HS-27A (cell line): ENCODE data around the gene CCDC86.

Source experiments
- DNase-seq: peaks from one replicate; pipeline ENCODE4 v3.0.0-alpha.2; 2012; ENCODE audit warnings: low read depth, missing footprints

The CCDC86 gene

DNA sequence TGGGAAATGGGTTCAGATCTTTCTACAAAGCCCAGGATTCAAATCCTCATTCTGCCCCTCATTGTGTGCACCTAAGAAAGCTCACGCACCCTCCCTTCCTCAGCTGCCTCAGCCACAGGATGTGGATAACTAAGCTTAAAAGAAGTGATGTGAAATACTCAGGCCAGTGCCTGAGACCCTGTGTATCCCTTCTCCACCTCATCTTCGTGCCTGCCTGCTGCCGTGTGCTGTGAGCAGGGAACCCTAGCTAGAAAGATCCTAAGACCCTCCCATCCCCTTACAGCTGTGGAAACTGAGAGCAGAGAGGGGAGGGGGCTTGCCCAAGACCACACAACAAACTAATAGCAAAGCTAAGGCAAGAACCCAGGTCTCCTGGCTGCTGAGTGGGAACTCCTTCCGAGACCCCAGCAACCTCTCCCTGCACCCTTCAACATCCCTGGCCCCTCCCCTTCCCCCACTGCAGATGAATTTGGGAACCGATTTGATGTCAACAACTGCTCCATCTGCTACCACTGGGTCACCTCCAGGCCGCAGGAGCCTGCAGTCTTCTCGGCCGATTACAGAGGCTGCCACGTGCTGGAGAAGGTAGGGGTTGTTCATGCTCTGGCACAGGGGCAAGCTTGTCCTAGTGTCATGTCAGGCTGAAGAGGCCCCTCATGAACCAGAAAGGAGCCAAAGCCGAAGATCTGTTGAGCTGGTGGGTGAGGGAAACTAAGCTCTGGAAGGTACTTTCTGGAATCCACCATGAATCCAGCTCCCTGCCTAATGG, 27.0 kb downstream of the CCDC86 start:
- no peak for DNase-seq

DNA sequence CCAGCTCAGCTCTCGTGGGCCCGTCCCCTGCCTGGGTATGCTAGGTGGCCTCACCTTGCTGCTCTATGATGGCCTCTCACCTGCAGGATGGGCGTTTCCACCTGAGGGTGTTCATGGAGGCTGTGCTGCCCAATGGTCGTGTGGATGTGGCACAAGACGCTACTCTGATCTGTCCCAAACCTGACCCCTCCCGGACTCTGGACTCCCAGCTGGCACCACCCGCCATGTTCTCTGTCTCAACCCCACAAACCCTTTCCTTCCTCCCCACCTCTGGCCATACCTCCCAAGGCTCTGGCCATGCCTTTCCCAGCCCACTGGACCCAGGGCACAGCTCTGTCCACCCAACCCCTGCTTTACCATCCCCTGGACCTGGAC, 27.5 kb downstream of the CCDC86 start:
- DNase-seq = no peak

DNA sequence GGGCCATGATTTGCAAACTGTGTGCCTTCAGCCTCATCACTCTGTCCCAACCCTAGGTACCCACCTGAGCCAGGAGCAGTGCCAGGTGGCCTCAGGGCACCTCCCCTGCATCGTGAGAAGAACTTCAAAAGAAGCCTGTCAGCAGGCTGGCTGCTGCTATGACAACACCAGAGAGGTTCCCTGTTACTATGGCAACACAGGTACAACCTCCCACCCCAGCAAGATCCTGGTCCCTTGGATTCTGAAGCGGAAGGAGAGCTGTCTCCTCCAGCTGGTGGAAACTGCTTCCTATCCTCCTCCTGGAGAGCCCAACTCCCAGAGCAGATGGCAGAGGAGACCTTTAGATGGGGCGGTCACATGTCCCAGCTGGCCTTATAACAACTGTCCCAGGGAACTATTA, 28.4 kb downstream of the CCDC86 start:
- no peak for DNase-seq

DNA sequence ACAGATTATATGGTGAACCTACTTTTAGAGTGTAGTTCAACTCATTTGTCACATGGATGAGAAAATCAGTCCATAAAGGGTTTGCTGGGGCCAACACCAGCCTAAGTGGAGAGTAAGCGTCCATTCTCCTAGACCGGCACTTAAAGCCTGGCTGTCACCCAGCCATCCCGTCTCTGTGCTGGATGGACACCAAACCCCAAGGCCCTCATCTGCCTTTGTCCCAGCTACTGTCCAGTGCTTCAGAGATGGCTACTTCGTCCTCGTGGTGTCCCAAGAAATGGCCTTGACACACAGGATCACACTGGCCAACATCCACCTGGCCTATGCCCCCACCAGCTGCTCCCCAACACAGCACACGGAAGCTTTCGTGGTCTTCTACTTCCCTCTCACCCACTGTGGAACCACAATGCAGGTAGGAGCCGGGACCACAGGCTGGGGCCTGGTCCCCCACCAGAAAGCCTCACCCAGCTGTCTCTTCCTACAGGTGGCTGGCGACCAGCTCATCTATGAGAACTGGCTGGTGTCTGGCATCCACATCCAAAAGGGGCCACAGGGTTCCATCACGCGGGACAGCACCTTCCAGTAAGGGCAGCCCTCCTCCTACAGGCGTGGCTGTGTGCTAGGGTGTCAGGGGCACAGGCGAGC, 28.9 kb downstream of the CCDC86 start:
- DNase-seq = no peak

DNA sequence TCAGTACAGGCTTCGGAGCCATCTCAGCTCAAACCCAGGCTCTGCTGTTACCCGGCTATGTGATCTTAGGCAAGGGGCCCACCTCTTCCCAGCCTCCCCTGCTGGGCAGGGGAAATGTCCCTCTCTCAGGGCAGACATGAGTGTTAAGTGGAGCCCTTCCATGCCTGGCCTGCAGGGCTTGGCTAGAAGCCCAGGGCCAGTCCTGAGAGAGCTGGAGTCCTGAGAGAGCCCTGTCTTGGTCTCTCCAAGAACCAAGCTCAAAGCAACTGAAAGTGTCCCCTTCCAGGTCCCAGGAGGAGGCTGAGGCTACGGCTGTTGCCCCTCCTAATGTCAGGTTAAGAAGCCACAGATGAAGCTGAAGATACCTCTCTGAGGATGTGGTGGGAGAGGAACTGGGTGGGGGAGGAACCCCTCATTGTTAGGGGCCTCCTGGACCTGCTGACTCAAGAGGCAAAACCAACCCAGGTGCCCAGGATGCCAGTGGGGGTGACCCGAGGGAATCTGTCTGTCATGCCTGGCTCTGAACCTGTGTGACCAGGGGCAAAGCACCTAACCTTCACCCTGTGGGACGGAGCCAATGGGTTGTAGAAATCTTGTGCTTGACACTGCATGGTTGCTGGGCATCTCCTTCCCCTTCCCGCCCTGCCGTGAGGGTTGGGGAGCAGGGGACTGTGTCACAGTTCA, 29.6 kb downstream of the CCDC86 start:
- DNase-seq = no peak

DNA sequence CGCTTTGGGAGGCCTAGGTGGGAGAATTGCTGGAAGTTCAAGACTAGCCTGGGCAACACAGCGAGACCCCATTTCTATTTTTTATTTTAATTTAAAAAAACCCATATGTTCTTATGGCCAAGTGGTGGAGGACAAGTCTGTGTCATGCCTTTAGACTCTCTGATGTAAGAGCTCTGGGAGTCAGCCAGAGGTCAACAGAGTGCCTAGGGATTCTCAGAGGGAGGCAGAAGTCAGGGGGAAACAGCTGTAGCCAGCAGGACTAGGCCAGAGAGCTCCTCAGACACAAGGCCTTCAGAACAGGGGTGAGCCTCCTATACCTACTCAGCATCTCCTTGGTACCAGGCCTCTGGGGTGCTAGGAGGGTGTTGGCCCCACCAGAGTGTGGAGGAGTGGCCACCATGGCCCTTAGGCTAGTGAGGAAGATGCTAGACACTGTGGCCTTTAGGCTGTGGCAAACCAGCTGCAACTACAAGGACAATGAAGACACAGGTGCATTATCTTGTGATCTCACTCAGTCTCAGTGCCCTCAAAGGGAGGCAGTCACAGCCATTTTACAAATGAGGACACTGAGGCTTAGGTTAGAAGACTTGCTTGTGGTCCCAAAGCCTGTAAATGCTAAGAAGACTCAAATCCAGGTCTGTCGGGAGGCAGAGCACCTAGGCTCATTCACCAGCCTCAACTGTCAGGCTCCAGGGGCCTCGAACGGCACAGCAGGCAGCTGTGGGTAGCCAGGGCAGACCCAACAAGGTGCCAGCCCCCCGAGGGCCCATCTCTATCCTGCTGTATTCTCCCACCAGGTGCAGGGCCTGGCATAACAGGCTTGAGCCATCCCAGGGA, 30.4 kb downstream of the CCDC86 start:
- DNase-seq = no peak

DNA sequence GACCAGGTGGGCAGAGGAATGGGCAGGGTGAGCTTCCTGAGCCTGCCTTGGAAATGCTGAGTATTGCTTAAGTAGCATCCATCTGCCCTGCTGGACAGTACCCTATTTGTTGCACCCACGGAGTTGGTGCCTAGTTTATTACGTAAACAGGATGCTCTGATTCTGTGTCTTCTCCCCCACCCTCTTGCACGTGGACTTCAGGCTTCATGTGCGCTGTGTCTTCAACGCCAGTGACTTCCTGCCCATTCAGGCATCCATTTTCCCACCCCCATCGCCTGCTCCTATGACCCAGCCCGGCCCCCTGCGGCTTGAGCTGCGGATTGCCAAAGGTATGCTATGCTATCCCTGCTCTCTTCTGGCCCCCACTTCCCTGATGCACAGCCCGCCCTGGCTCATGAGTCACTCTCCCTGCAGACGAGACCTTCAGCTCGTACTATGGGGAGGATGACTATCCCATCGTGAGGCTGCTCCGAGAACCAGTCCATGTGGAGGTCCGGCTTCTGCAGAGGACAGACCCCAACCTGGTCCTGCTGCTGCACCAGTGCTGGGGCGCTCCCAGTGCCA, 31.1 kb downstream of the CCDC86 start:
- DNase-seq = no peak

DNA sequence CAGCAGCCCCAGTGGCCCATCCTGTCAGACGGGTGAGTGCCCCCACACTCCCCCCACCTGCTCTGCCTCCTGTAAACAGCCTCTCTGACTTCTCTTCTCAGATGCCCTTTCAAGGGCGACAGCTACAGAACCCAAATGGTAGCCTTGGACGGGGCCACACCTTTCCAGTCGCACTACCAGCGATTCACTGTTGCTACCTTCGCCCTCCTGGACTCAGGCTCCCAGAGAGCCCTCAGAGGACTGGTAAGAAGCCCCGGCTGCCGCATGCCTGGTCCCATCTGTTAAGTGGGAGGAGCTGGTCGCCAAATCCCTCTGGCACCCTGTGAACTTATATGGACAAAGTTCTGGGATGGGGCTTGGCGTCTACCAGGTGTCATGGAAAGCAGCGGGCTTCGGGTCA, 31.6 kb downstream of the CCDC86 start:
- no peak for DNase-seq

DNA sequence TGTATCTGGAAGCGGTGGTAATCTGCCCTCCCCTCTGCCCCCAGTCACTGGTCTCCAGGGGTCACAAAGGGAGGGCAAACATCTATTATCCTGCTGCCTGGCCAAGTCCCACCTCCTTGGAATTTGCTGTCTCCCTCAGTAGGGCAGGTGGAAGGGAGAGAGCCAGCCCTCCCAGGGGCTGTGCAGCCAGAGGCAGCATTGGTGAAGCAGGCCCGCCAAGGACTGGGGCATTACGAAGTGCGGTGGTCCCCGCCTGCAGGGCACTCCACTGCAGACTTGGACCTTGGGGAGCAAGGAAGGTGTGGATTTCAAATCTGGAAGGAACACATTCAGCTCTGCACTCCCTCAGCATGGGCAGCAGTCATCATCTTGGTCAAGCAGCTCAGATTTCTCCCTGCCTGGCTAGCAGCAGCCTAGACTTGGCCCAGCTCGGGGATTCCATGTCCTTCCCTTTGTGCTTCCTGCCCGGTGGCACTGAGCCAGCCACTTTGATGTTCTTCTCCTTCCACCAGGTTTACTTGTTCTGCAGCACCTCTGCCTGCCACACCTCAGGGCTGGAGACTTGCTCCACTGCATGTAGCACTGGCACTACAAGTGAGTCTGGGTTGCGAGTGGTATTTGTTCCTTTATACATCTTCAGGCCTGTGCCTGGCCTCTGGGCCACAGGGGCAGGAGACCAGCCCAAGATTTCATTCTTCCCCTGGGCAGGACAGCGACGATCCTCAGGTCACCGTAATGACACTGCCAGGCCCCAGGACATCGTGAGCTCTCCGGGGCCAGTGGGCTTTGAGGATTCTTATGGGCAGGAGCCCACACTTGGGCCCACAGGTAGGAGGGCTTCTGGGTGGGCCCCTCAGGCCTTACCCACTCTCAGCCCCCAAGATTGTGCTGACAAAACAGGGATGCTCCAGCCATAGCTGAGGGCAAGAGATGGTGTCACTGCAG, 32.8 kb downstream of the CCDC86 start:
- no peak for DNase-seq

DNA sequence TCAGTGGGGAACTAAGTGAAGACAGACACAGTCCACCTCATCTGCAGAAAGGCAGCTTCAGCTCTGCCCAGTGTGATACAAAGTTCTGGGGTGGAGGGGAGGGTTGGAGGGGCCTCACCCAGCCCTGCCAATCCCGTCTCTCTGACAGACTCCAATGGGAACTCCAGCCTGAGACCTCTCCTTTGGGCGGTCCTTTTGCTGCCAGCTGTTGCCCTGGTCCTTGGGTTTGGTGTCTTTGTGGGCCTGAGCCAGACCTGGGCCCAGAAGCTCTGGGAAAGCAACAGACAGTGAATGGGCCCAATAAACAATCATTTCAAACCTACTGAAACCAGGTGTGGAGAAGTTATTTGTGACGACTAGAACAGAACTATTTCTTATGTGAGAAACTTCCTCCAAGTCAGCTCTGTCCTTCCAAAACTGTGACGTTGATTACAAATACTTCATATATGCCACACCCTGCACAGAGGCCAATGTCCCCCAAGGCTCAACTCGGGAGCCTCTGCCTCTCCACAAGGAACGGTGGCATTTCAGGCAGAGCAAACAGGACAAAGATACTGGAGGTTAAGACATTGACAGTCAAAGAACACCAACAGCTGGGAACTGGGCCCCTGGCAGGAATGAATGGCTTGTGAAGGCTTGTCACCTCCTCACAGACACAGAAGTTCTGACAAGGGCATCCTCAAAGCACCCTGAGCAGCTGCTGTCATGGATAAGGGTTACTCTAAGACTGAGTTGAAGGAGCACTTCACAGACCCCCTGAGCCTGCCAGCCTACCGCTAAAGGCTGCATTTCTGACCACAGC, 33.7 kb downstream of the CCDC86 start:
- DNase-seq = no peak

DNA sequence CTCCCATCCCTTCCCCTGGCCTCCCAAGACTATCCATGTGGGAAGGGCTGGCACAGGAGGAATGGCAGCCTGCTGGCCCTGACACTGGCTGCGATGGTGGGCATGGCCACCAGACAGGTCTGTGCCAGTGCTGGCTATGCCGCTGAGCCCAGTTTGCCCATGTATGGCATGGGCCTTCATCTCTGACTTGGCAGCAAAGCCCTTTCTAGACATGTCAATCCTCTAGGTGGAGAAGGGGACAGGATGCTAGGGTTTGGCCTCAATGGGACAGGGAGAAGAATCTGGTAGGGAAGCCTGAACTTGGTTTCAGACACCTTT, 34.2 kb downstream of the CCDC86 start:
- no peak for DNase-seq

DNA sequence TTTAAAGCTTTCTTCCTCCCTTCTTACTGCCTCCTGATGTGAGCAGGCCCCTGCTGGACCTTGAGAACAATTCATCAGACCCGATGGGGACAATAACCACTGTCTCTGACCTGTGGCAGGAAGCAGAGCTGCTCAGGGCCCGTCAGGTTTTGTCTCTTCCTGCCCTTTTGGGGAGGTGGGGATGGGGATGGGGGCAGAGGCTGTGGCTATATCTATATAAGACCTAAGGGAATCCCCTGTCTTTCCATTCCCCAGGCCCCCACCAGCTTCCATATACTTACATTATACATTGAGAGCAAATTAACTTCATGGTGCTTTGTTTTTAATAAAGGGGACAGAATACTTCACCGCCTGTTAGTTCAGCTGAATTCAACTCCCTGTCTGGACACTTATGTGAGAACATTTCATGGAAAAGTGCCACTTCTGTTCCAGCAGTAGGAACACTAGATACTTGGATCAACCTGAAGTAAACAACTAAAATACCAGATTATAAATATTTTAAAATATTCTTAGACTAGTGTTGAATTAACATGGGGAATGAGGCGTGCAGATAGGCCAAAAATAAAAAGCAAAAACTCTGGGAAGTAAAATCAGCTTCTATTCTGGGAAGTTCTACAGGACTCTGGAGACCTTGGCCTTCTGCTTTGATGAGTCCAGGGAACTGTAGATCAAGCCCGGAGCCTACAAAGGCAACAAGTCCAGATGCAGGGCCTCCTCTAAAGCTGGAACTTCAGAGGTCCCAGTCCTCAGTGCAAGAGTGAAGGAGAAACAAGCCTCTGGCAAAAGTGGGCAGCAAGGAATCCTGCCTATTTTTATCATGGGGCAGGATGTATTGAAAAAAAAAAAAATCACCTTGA, 36.6 kb downstream of the CCDC86 start:
- no peak for DNase-seq

DNA sequence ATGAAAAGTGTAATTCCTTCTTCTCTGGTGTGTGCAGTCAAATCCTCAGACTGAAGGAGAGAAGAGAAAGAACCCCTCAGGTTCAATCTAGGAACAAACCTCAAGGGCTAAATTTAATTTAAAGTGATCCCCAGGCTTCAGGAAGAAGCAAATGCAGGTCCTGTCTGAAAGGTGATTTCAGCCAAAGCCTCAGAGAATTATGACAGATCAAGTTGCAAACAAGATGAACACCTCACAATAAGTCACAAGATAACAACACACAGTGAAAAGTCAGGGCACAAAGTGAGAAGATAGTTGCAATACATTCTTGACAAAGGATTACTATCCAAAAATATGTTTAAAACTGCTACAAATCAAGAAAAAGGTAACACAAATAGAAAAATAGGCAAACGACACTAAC, 37.2 kb downstream of the CCDC86 start:
- DNase-seq = no peak

DNA sequence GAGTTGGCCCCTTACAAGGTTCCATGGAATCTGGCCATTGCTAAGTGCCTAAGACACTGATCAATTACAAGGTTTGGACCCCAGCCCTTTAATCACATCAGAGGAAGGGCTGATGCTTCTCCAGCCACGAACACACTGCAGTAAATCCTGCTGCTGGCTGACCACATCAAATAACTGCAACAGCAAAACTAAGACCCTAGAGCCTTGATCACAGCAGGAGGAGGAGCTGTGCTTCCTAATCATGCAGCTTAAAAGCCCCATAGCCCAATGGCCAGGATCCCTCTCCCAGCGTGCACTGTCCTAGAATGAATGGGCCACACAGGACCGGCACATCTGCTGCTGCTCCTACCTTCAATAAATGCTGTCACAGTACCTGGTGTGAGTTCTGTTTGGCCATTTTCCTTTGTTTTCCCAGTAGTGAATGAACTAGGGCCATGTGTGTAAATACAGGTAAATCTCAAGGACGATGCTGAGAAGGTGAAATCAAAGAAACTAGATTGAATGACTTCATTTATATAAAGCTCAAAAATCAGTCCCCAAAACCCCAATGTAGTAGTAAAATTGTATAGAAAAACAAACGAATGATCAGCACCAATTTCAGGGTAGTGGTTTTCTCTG, 38.2 kb downstream of the CCDC86 start:
- no peak for DNase-seq

DNA sequence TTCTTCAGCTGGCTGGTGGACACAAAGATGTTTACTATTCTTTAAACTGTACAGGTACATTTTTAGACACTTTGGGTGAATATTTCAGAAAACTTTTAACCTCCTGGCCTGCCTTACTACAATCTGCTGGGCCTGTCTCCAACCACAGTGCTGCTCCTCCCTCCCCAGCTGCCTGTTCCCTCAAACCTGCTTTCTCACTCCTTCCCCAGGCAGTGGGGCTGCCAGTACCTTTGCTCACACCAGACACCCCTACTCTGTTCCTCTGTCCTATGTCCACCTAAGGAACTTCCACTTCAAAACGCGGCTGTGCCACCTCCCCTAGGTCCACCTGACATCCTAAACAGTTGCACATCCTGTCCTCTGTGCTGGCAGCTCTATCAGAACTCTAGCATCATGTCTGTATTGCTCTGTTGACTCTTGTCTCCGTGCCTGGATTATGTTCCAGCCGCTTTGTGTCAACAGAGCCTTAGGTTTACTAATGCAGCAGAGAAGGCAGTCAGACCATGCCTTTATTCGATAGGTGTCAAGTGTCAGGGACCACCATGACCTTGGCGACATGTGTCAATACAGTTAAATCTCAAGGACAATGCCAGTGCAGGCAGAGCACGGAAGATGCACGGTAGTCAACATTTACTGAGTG, 38.9 kb downstream of the CCDC86 start:
- DNase-seq = no peak

DNA sequence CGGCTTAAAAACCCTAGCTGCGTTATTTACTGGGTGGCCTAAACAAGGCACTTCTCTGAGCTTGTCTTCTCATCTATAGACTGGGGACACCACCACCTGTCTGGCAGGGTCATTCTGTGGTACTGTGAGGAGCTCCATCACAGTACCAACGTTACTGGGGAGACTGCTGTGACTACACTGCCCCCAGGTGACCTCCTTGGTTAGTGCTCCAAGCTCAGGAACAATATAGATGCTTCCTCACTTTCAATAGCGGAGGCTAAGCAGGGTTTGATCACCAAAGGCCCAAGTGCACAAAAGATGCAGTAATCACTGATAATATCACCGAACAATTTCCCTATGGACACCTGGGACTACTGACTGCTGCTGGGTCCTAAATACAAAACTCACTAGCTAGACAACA, 45.6 kb downstream of the CCDC86 start:
- DNase-seq = no peak

DNA sequence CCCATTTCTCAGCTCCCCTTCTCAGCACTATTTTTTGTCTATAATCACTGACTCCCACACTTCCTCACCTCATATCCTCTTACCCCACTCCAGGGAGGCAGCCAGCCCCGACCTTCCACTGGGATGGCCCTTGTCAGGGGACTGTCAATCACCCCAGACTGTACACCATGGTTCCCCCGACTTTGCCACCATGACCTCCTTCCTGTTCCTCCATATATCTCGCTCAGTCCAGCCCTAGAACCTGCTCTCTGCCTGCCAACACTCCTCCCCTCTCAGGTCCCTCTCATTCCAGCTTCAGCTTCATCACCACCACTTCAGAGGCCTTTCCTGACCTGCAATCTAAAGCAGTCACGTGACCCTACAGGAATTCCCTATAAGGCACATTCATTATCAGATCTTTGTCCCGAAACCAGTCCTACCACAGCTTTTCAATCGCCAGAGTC, 48.0 kb downstream of the CCDC86 start:
- no peak for DNase-seq

DNA sequence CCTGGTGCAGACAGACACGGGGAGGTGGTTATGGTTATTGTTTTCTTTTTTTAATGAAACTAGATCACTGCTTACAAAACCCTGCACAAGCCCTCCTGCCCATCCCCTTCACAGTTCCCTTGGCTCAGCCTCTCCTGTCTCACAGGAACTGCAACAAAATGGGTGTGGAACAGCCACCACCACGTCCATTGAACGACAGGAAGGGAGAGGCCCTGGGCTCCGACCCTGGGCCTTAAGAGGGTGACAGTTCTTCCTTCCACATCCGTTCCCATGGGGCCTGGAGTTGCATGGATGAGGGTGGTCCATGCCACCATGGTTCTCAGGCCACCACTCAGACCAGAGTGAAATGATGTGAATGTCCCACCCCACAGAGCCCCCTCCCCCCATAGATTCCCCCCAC, 48.8 kb downstream of the CCDC86 start:
- DNase-seq = no peak
